Keratinocyte (primary cell): Measurements from ENCODE around the gene OGDH. TPM values are rescaled to one million over a fixed set of nuclear protein-coding genes. Genes with fewer than 3 reads are reported as not detected.
"Not testable (repeated sequence)": the region's sequence is repeated elsewhere in the genome, so short reads cannot be mapped to it uniquely, and the experiment has no call there.

Experiments
- DNase-seq: peaks from one replicate; pipeline ENCODE4 v3.0.0-alpha.2; 2011; ENCODE audit warnings: low read depth, missing footprints, low spot score
- FAIRE-seq: peaks from 2 replicates; lab custom pipeline; 2011; peaks lifted over from hg19 to GRCh38; lab: Jason Lieb, UNC
- H2AFZ ChIP-seq: 2 replicates; pipeline ENCODE4 v1.6.0; 2012; ENCODE audit warnings: low read length, control low read depth, inconsistent platforms; ENCODE audit not compliant: control insufficient read depth
- H3K27ac ChIP-seq: 2 replicates; pipeline ENCODE4 v1.5.1; 2011; ENCODE audit warnings: low read length; ENCODE audit not compliant: control insufficient read depth, insufficient read depth
- H3K27me3 ChIP-seq: 3 replicates; pipeline ENCODE4 v1.6.0; 2011; ENCODE audit warnings: low read length; ENCODE audit not compliant: control insufficient read depth, insufficient read depth; ENCODE audit errors: extremely low read depth
- H3K36me3 ChIP-seq, 2 experiments: 2 replicates in 1 of 2; 3 replicates in 1 of 2; pipeline ENCODE4 v1.5.1; 2011; ENCODE audit warnings: low read length in 2 of 2, mild to moderate bottlenecking in 1 of 2; ENCODE audit not compliant: control insufficient read depth in 2 of 2, insufficient read depth in 2 of 2; ENCODE audit errors: extremely low read depth in 1 of 2
- H3K4me1 ChIP-seq: 3 replicates; pipeline ENCODE4 v1.5.1; 2011; ENCODE audit warnings: low read length; ENCODE audit not compliant: control insufficient read depth, insufficient read depth; ENCODE audit errors: extremely low read depth
- H3K4me2 ChIP-seq: 3 replicates; pipeline ENCODE4 v1.6.0; 2011; ENCODE audit warnings: low read depth, low read length; ENCODE audit not compliant: control insufficient read depth, insufficient read depth; ENCODE audit errors: extremely low read depth
- H3K4me3 ChIP-seq, 3 experiments: fragments of 200-600 bp in 1 of 3; sonication (generic) in 1 of 3; 2 replicates in 2 of 3; 3 replicates in 1 of 3; pipeline ENCODE4 v1.5.1; 2011 to 2016; ENCODE audit warnings: low read length in 3 of 3, mild to moderate bottlenecking in 3 of 3, control low read depth in 2 of 3, inconsistent platforms in 1 of 3, low read depth in 1 of 3, mixed read lengths in 1 of 3, mixed run types in 1 of 3, moderate library complexity in 1 of 3; ENCODE audit not compliant: control insufficient read depth in 2 of 3, insufficient read depth in 2 of 3; ENCODE audit errors: extremely low read depth in 1 of 3
- H3K79me2 ChIP-seq: 2 replicates; pipeline ENCODE4 v1.6.0; 2012; ENCODE audit warnings: low read length; ENCODE audit not compliant: control insufficient read depth, insufficient read depth
- H3K9ac ChIP-seq: 3 replicates; pipeline ENCODE4 v1.6.0; 2011; ENCODE audit warnings: low read length; ENCODE audit not compliant: control insufficient read depth, insufficient read depth; ENCODE audit errors: extremely low read depth
- H3K9me1 ChIP-seq: 3 replicates; pipeline ENCODE4 v1.6.0; 2011; ENCODE audit warnings: low read length; ENCODE audit not compliant: control insufficient read depth, insufficient read depth; ENCODE audit errors: extremely low read depth
- H3K9me3 ChIP-seq: 2 replicates; pipeline ENCODE4 v1.5.1; 2012; ENCODE audit warnings: low read depth, low read length; ENCODE audit not compliant: control insufficient read depth
- H4K20me1 ChIP-seq: 3 replicates; pipeline ENCODE4 v1.6.0; 2011; ENCODE audit warnings: low read length; ENCODE audit not compliant: control insufficient read depth, insufficient read depth; ENCODE audit errors: extremely low read depth
- CTCF ChIP-seq, 3 experiments: IDR thresholded peaks in 1 of 3; conservative IDR thresholded peaks in 1 of 3; optimal IDR thresholded peaks in 1 of 3; 2 replicates in 2 of 3; 3 replicates in 1 of 3; pipeline versions ENCODE3 to v1.5.1; 2011; ENCODE audit warnings: low read length in 3 of 3, mild to moderate bottlenecking in 3 of 3, moderate library complexity in 2 of 3, control low read depth in 1 of 3, inconsistent platforms in 1 of 3; ENCODE audit not compliant: insufficient read depth in 2 of 3; ENCODE audit errors: extremely low read depth in 1 of 3
- EZH2 ChIP-seq: IDR thresholded peaks from one replicate; pipeline ENCODE4 v1.6.1; 2012; ENCODE audit warnings: inconsistent platforms, mild to moderate bottlenecking, low read length, moderate library complexity
- dilution Hi-C: fragments of 300-500 bp; cut with MboI; formaldehyde crosslinking; loops from one replicate; pipeline ENCODE4 v1.7.0; 2020; ENCODE audit warnings: low sequenced_read_pairs; ENCODE audit not compliant: extremely low pct_ligation_motif_present
- polyA plus RNA-seq, 5 experiments: library from polyadenylated mRNA; depleted of rRNA in 3 of 5; stranded (reverse) in 3 of 5; stranded (forward) in 1 of 5; unstranded in 1 of 5; fragments of >200 nt; gene quantifications; 1 replicate in 1 of 5; 2 replicates in 3 of 5; 3 replicates in 1 of 5; pipeline versions ENCODE4 v1.2.1 to v1.2.3, GENCODE V29; 2011 to 2012; ENCODE audit warnings: missing spikeins in 2 of 5, low read depth in 1 of 5, low replicate concordance in 1 of 5

Gene OGDH
- polyA plus RNA-seq, 1 donor (not counting 4 experiments of a cell fraction or from before 2014, with no cell fraction given): 46.4 TPM

DNA sequence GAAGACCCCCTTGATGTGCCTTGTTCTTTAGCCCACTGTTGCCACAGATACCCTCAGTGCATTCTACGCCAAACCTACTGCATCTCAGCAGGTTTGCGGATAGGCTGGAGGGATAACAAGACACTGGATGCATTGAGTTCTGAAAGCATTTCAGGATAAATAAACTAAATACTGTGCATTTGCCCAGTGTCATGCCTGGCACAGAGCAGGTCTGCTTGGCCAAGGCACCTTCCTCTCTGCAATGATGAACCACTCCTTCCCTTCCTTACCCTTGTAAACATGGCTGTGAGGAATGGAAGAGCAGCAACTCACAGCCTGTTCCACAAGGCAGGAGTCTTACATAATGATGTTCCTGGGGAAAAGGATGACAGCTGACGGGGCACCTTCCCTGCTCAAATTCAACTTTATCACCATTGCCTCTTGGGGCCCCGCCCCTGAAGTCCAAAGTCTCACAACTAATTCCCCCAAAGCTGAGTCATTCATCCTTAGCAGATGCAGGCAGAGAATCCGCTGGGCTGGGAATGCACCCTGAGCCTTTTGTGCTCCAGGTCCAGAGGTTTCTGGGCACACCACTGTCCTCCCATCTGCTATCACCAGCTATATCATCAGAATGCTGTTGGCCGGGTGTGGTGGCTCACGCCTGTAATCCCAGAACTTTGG lies 44.3 kb upstream of the OGDH start:
- Histone ChIP-seq H3K9me1 (peaks cover 3% of the 10 kb centered on the region), H3K4me1 (no peaks in the 10 kb centered on the region), H3K9me3 (no peaks in the 10 kb centered on the region), H3K27me3 (no peaks in the 10 kb centered on the region), H3K36me3 (peaks cover 13 to 22% of the 10 kb centered on the region in 2 experiments), H2AFZ (no peak overlapping the region), H4K20me1 (peaks cover 2% of the 10 kb centered on the region), H3K4me3 (no peak overlapping the region), H3K27ac (no peak overlapping the region), H3K79me2 (peaks cover 2% of the 10 kb centered on the region), H3K4me2 (no peak overlapping the region), H3K9ac (no peak overlapping the region)
- TF ChIP-seq CTCF (optimal IDR thresholded peaks at IDR 0.05 in 1 of 3, IDR thresholded peaks at IDR 0.05 in 1 of 3, conservative IDR thresholded peaks at IDR 0.05 in 1 of 3; ENCODE audit: extremely low read depth in 1 of 3, insufficient read depth in 2 of 3, low read length in 3 of 3): no peak
- TF ChIP-seq EZH2: no peak
- dilution Hi-C loops: no loop called here
- FAIRE-seq (no peak), DNase-seq (no peak)

DNA sequence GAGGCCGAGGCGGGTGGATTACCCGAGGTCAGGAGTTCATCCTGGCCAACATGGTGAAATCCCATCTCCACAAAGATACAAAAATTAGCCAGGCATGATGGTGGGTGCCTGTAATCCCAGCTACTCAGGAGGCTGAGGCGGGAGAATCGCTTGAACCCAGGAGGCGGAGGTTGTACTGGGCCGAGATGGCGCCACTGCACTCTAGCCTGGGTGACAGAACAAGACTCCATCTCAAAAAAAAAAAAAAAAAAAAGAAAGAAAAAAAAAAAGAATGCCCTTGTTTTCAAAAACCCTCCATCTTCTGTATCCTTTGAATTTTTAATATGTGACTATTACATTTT lies 43.8 kb upstream of the OGDH start:
- not testable (repeated sequence) for H3K9ac ChIP-seq

More for the DNA sequence above, 43.8 kb upstream of the OGDH start:
- H3K4me1 ChIP-seq, H3K4me2 ChIP-seq, H3K27ac ChIP-seq, dilution Hi-C loops, DNase-seq, H3K27me3 ChIP-seq, H4K20me1 ChIP-seq, H3K4me3 ChIP-seq, H3K9me1 ChIP-seq, FAIRE-seq, H2AFZ ChIP-seq, H3K9me3 ChIP-seq, H3K79me2 ChIP-seq: not testable (repeated sequence)
- peaks cover 18 to 26% of the 10 kb centered on the region in 2 experiments for H3K36me3 ChIP-seq
